ENCODE data around the gene SH3PXD2A.
"Not testable (repeated sequence)": the region's sequence is repeated elsewhere in the genome, so short reads cannot be mapped to it uniquely, and the experiment has no call there.

The SH3PXD2A gene

DNA sequence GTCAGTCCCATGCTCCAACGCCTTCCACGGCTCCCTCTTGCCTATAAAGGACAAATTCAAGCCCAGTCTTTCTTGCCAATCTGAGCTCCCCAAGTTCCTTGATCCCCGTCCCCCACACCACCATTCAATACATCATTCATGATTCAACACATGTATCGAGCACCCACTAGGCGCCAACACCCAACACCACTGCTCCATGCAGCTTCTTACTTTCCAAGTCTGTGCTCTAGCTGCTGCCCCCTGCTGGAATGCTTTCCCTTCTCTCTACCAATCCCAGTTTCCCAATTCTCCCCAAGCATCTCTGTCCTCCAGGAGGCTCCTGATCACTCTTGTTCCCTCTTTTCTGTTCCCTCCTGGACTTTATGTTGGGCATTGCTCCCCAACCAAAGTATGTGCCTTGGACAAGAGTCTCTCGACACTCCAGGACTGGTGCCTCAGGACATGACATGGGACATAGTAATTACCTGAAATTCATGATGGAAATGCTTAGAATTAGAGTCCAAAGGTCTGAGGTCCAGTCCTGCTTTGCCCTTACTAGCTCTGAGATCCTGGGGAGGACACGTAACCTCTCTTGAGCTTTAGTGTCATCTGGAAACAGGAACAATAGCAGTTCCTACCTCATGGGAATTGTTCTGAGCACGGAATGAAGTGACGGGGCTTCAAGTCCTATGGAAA lies 189.2 kb downstream of the SH3PXD2A start:
- no peak for DNase-seq (ENCODE audit: low read depth in 2 of 2)

DNA sequence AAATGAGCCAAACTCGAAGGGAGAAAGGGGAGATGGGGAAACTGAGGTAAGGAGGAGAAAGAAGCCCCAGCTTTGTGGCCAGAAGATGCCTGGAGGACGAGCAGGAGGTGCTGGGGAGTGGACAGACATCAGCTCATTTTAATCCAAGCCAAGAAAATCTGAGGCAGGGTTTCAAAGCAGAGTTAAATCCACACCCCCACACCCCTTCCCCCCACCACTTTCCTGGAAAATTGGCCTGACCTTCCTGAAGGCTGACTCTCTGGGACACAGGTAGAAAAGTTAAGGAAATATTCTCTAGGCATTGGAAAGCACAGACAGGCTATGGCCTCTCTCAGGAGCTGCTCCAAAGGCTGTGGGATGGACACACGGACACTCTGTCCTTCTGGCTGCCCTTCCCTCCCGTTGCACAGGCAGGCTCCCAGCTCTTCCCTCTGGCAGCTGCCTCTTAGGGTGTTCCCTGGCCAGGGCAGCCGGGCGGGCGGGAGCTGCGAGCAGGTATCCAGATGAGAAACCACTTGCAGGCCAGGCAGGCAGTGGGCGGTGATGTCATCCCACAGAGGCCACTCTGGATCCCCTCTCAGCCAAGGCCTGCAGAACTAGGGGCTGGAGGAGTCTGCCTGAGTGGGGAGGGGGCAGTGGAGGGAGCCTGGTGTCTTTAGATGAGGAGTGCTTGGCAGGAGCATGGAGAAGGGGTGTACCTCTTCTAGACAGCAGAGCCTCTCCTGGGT lies 190.1 kb downstream of the SH3PXD2A start:
- DNase-seq (ENCODE audit: low read depth in 2 of 2): no peak

DNA sequence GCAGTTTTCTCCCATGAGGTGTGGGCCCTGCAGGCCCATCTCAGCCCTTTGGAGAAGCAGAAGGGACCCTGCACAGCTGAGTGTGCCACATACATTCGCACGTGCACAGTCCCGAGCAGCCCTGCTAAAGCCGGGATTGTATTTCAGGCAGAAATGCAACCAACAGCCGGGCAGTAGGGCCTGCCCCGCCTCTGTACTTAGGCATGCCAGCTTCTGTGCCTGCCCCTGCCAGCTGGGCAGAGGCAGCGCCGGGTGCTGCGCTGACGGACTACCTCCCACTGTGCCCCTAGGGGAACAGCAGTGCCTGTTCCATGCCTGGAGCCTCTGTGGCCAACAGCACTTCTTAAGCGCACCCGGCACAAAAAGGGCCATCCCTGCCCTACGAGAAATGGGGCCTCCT lies 191.6 kb downstream of the SH3PXD2A start:
- no peak for DNase-seq (ENCODE audit: low read depth in 2 of 2)

DNA sequence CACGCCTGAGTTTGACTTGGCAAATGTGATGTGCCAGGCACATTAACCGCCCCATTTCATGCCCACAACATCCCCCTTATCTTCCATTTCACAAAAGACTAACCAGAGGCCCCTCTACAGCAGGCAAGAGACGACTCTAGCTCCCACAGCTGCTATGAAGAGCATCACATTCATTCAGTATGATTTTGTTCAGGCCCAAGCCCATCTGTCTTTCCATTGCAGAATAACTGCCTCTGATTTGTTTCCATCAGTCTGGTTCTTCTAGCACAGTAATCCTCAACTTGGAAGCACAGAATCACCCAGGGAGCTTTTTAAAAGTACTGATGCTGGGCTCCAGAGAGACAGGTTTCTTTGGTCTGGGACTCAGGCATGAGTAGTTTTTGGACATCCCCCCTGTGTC lies 192.1 kb downstream of the SH3PXD2A start:
- DNase-seq (ENCODE audit: low read depth in 2 of 2): no peak

DNA sequence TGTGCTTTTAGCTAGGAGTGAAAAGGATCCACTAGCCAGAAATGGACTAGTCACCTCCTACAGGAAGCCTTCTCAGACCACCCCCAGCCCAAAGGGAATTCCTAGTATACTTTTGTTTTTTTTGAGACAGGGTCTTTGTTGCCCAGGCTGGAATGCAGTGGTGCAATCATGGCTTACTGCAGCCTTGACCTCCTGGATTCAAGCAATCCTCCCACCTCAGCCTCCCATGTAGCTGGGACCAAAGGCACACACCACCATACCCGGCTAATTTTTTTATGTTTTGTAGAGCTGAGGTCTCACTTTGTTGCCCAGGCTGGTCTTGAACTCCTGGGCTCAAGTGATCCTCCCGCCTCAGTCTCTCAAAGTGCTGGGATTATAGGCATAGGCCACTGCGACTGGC lies 192.7 kb downstream of the SH3PXD2A start:
- DNase-seq (ENCODE audit: low read depth in 2 of 2): not testable (repeated sequence)

DNA sequence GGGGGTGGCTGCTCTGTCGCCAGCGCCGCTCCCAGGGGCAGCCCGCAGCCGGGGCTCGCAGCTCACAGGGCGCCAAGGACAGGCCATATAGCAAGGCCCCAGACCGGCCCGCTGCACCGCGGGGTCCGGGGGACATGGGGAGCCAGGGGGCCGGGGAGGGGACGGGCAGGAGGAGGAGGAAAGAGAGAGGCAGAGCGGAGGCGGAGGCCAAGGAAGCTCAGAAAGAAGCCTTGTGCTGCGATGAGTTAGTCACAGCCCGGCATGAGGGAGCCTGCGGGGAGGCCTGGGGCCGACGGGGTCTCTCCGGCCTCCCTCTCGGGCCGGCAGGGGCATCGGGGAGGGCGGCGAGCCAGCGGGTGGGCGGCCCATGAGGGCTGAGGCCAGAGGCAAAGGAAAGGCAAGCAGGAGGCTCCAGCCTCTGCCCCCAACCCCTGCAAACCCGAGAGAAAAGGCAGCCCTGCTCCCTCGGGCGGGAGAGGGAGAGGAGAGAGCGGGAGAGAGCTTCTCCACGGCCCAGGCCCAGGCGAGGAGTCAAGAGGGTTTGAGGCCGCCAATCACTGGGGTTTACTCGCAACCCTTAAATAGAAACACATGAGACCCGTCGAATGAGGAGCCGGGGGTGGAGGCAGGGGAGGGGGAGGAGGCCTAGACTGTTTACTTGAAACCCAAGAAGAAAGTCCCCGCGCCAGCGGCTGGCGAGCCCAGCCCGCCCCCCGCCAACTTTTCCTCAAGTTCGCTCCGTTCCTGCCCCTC lies 194.0 kb downstream of the SH3PXD2A start:
- peak in 1 of 2 donors; percentile 28 for DNase-seq (ENCODE audit: low read depth in 2 of 2)

DNA sequence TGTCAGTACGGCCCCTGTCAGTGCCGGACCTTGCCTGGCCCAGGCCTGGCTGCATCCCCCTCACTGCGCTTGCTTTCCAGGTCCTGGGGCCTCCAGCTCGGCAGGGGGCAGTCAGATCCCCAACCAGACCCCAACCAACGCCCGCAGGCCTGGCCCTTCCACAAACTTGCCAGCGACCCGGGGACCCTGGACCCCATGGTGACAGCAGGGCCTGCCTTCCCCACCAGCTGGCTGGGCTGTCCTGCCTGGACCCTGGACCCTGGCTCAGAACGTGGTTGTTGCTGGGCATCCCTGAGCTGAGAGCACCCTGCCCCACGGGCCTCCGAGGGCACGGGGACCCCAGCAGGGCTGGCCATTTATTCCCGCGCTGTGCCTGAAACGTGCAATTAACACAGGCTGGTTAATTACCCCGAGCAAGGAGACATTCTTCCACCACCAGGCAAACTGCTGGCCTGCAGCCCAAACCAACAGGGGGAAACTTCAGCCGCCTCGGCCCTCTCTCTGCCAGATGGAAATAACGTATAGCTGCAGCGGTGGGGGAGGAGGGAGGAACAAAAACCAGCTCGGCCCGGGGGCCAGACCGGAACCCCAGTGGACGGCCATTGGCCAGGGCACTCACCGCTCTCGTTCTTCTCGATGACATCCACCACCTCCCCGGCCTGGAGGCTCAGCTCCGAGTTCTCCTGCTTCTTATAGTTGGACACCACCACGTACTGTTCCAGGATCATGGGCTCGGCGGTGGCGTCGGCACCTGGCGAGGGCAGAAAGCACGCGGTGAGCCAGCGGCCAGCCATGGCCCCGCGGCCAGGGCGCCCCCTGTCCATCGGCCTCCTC lies 194.8 kb downstream of the SH3PXD2A start:
- no peak for DNase-seq (ENCODE audit: low read depth in 2 of 2)

DNA sequence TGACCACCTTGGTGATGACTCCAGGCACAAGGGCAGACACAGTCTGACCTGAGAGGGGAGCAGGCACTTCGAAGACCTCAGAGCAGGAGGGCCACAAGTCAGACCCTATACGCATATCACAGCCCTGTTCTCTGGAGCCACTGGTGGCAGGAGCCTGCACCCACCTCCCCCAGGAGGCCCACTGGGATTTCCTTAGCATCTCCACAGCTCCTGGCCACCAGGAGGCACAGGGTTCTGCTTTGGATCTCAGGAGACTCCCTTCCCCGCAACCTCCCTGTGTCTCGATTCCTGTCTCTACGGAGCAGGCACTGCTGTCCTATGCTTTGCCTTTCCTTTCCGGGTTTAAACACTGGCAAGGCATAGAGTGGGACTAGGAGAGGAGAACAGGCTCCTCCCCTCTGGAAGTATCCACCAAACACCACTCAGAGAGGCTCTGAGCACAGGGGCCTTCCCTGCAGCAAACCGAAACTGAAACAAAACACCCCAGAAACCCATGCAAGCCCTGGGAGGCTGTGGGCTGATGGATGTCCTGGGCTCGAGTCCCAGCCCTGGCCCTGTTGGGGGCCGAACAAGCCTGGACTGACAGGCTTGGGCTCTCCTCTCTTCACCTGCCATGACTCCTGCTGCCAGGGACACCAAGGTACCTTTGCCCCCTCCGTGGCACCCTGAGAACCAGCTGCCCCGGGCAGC lies 195.6 kb downstream of the SH3PXD2A start:
- DNase-seq (ENCODE audit: low read depth in 2 of 2): peak; percentile 28 to 46

DNA sequence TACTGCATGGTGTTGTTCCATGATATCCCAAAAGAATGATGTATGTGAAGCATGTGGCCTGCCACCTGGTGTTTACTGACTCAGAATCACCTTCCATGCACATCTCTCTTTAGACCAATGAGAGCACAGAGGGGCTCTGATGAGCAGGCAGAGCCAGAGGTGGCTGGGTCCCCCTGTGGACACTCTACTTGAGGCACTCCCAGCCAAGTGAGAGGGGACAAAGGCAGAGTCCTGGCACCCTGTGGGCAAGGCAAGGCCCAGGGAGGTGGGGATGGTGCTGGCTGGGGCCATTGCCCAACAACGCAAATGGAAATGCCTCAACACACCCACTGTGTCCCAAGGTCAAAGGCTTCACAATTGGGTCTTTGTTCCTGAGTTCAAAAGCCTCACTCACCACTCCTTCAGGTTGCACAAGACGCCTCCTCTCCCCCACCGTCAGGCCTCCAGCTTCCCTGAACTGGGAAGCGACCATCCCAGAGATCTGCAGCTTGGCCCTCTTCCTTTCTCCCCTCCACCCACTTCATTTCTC lies 197.3 kb downstream of the SH3PXD2A start:
- no peak for DNase-seq (ENCODE audit: low read depth in 2 of 2)

DNA sequence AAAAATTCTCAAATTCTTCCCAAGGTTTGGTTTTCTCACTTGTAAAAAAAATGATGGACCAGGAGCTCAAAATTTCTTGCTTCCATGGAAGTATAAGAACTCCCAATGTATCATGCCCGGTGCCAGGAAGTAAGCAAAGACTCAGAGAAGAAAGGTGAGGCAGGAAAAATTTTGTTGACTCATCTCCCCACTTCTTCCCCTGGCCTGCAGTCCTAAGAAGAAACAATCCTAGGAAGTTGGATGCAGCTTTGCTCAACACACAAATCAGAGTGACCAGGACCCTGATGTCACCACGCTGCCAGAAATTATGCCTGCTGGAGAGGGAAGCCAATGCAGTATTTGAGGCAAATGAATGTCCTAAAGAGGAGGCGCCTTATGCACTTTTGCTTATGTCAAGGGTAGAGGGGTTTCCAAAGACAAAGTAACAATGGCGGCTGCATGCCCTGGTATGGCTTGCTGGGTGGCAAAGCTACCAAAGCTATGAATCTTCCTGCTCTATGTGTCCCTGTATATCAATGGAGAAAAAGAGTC lies 198.2 kb downstream of the SH3PXD2A start:
- DNase-seq (ENCODE audit: low read depth in 2 of 2): no peak

DNA sequence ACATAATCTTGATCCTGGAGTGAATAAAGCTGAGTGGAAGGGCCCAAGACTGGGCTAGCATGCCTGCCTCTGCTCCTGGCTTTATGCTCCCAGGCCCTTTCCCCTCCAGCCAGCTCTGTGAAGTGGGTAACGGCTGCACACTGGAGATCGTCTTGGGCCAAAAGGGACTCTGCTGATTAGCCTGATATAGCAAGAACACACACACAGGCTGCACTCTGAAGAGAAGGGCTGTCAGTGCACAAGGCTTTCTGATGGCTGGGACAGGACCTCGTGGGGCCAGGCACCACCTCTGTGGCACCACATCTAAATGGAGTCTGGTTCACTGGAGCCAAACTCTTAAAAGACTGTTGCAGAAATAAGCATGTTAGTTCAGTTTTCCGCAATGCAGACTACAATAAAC lies 200.5 kb downstream of the SH3PXD2A start:
- DNase-seq (ENCODE audit: low read depth in 2 of 2): no peak

DNA sequence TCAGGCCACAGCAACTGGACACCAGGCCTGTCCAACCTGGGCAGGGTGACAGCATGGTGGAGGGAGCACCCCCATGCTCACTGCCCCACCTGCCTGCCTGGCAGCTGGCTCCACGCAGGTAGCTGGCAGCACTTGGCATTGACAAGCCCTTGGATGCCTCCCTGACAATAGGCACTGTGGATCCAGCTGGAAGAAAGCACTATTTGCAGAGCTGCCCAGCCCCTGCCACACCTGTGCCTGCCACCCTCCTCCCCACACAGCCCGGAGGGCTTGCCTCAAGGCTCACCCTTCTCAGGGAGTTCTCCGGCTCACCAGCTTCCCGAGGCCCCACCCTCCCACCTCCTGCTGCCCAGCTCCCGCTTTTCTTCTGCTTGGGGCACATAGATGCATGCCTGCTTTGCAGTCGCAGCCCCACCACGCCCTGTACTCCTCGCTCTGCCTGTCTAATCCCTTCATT lies 201.8 kb downstream of the SH3PXD2A start:
- no peak for DNase-seq (ENCODE audit: low read depth in 2 of 2)

DNA sequence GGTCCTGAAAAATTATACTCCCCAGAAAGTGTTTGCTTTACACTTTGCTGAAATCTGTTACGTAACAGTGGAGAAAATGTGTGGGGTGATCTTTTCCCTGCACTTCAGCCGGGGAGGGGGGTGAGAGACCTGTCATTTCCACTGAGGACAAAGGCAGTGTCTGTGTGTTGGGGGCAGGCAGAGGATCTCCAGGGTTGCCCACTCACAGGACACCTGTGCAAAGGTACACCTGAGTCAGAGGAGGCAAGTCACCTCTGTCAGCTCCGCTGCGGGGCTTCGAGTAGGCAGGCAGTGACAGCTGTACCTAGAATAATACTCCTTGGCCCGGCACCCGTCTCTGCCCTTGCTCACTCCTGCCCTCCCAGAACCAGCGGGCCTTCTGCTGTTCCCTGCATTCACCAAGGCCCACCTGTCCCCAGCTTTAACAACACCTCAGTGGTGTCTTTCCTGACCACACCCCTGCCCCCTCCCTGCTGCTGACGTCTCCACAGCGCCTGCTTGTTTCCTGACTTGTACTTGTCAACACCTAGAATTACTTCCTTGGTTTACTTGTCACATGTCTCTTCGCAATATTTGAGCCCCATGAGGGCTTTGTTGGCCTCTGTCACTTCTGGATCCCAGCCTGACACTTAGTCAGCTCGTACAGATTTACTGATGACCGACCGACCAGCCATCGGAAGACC lies 202.6 kb downstream of the SH3PXD2A start:
- no peak for DNase-seq (ENCODE audit: low read depth in 2 of 2)

DNA sequence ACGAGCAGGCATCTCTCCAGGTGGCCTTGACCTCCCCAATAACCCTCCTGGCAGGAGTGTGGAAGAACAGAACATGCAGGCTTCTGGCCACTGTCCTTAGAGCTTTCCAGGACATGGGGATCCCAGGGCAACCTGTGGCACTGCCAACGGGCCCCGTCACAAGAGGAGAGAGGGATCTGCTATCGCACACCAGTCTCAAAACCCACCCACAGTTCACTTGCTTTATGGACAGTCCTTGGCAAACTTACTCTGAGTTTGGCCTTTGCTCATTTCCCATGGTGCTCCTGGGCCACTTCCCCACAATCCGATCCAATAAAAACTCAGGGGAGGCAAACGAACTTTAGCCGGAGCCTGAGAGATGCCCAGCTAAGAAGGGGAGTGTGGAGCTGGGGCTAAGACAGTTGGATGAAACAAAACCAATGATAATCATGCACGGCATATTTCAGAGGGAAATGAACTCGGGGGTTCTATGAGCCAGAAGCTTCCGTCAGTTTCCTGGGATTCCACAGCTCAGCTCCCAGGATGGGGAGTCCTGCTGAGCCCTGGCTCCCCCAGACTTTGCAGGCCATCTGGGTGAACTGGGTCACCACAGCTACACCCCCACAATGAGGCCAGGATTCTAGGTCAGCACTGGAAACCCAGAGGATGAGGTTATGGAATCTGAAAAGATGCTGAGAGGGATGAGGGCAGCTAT lies 203.4 kb downstream of the SH3PXD2A start:
- no peak for DNase-seq (ENCODE audit: low read depth in 2 of 2)

DNA sequence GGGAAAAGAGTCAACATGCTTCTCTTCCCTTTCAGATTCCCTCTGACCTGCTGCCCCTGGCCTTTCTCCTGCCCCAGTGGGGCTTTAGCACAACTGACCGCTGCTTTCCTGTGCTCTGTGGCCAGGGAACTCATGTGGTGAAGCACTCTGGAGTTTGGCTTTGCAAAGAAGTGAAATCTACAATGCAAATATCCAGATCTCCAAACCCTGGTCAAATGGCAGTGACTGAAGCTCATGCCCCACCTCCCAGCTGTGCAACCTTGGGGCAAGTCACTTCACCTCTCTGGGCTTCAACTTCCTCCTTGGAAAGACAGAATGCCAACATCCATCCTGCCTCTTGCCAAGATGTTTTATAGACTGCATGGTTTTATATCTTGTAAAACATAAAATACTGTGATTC lies 204.0 kb downstream of the SH3PXD2A start:
- no peak for DNase-seq (ENCODE audit: low read depth in 2 of 2)

DNA sequence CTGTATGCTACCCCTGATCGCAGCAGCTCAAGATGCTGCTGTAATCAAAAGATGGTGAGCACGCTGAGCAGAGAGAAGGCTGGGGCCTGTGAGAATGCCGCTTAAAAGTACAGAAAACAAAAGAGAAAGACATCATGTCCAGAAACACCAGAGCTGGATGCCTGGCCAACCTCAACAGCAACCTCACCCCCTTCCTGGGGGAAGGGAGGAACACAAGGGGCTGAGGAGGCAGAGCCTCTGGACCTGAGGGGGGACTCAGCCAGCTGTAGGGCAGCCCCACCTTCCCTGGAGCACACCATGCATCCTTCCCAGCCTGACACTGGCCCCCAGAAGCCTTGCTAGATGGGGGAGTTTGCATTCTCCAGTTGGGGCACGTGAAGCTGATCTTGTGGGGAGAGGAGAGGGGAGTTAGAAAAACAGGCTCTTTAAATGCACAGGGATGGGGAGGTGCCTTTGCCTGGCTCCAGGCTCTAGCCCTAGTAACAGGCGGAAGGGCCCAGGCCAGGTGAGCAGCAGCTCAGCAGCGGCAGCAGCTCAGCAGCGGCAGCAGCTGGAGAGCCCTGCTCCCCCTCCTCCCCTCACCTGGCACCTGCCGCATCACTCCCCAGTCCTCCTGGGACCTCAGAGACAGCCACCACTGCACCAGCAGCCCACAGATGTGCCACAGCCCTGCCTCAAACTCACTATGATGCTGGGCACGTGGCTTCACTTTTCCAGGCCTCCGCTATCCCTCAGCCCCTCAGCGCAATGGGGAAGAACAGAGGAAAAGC lies 205.5 kb downstream of the SH3PXD2A start:
- DNase-seq (ENCODE audit: low read depth in 2 of 2): no peak

DNA sequence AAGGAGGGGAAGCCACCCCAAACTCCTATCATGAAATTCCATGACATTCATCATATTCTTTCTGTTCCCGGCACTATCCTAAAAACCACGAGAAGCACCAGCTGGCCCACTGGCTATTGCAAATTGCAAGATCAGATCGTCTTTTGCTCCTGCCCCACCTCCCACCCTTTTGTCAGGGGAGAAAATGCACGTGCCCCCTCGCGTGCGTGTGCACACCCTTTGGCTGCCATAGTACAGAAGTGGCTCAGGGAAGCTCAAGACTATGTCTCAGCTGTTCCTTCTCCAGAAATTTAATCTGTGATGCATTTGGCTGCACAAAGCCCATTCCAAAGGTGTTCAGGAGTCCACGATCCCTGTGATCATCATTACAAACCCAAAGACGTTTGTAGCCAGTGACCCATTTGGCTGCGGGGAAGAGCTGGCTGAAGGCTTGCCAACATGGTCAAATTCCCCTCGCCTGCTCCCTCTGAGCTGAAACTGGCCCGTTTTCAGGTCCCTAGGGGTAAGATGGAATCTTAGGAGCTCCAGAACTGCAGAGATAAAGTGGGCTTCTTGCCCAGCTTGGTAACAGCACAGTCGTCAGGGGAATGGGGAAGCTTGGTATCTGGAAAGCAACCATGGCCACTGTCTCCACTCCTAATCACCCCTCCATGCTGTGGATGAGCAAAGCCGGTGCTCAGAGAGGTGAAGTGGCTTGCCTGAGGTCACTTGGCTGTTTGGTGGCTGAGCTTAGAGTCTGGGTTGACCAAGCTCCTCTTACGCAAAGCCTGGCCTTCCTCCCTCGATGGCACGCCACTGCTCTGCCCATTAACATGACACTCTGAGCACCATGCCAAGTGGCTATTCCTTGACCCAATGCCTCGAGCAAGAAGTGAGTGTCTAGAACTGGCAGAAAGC lies 206.5 kb downstream of the SH3PXD2A start:
- no peak for DNase-seq (ENCODE audit: low read depth in 2 of 2)

DNA sequence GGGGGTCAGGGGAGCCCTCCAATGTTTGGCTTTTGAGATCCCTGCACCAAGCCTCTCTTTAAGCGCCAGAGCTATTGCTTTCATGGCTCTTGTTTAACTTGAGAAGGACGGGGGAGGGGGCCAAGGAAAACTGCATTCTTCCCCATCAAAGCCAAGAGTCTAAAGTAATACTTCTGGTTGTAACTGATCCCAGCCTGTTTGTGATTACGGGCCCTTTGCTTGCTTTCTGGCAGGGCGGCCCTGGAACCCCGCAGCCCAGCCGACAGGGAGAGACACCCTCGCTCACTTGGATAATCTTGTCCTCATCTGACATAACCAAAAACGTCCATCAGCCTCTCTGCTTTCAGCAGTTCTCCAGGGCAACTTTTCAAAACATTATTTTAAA lies 207.1 kb downstream of the SH3PXD2A start:
- DNase-seq (ENCODE audit: low read depth in 2 of 2): no peak
